ENCODE data around the gene COLEC12.

The COLEC12 gene

DNA sequence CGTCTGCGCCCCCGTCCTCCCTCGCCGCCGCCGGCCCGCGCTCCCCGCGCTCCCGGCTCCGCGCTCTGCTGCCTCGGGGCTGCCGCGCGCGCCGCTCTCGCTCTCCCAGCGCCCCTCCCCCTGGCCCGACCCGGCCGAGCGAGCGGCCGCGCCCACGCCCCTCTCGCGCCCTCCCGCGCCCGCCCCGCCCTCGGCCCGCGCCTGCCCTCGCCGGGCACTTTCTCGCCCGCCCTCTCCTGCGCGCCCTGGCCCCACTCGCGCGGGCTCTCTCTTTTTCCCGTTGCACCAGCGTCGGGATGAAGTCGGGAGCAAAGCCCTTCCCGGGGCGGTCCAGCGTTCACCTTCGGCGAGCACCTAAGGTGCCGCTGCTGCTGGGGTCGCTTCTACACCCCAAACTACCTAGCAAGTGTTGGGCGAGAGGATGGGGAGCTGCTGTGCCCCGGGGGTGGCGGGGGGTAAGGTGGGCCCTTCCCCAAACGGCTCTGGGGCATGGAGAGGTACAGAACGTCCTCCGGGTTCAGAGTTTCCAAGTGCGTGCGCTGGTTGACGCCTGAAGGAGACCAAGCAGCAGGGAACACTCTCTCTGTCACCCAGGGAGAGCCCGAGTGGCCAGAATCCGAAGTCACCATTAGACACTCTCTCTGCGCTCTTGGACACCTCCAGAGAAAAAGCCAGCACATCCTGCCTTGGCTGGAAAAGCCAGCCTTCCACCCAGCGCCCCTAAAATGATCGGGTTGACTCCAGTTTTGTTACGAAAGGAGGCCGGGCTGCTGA lies at the start of gene COLEC12:
COLEC12 (minus strand) TSS at position 70 of the 774 bp plus-strand sequence. CDS start 187 bp downstream, outside the sequence.
- no peak for DNase-seq

DNA sequence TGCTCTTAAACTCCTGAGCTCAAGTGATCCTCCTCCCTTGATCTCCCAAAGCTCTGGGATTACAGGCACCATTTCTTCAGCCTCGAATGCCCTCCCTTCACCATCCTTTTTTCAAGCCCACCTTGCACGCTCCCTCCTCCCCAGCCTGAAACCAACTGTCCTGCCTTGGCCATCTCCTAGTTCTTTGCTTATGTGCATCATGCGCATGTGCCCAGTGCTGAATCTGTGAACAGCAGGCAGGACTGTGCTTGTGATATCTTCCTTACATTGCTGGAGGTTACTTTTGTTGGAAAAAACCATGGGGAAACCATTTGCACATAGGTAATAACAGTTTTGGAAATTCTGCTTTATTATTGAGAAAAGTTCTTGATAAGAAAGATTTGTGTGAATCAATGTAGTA lies 49.5 kb upstream of the COLEC12 start:
- no peak for DNase-seq

DNA sequence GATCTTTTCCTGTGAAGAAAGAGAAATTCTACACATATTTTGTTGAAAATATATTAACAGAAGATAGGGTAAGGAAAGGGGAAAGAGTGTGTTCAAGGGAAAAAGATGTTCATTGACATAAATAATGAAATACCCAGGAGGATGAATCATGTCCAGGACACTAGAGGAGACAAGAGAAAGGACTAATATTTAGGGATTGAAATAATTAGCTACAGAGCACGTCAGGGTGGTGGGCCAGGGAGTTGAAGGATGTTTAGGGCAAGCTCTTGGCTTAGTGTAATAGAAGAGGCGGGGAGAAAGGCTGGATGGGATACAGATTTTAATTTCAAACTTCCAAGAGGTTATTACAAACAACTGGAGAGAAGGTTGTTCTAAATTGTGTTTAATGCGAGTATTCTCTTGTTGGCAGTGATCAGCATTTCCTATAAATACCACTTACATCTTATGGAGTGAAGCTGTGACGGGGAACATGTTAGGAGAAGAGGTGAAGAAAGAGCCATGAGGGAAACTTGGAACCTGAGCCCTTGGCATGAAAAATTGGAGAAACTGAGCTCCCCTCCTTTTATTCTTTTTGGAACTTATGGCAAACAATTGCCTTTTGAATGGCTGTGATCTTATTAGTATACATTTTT lies 43.1 kb upstream of the COLEC12 start:
- no peak for DNase-seq

GRCh38 chr18:533995-534601 lies 33.6 kb upstream of the COLEC12 start:
- no peak for DNase-seq

DNA sequence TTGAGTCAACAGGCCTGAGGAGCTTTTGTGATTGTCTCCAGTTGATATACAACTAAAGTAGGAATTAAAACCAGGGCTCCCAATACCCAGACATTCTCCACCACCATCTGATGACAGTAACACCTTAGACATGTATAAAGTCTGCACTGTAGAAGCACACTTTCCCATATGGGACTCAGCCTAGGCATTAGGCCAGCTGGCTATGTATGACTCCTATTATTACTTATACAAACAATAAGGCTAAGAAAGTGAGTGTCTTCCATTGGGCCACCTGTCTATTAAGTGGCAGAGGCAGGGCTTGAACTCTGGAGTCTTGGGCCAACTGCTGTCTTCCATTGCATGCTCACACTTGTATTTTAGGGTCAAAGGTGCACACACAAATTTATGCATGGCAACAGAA lies 32.1 kb upstream of the COLEC12 start:
- no peak for DNase-seq

- no peak for DNase-seq
These were observed 31.5 kb upstream of the COLEC12 start for GRCh38 chr18:532018-532417.

DNA sequence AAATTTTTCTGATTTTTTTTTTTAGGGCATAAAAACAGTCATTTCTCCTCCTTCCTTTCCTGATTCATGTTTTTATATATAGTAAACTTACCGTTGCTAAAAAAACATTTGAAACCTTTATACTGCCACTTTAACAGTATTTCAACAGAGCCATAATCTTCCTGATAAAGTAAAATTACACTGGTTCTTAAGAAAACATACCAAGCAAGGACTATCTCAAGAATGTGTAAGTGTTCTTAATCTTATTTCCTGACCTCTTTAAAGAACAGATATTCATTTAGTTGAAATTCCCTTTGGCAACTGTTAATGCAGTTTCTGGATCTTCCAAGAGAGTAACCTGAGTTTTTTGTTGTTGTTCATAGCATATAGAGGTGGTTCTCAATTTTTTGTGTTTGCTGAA lies 26.6 kb upstream of the COLEC12 start:
- DNase-seq: no peak

DNA sequence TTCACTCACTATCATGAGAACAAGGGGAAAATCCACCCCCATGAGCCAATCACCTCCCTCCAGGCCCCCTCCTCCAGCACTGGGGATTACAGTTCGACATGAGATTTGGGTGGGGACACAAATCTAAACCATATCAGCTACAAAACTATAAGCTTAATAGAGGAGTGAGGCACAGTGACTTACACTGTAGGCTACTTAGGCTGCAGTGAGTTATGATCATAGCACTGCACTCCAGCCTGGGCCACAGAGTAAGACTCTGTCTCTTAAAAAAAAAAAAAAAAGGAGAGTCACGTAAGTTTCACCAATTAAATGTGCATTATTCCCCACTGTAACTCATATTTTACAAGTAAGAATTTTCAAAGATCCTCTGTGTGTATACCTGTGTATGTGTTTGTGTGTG lies 26.2 kb upstream of the COLEC12 start:
- no peak for DNase-seq

DNA sequence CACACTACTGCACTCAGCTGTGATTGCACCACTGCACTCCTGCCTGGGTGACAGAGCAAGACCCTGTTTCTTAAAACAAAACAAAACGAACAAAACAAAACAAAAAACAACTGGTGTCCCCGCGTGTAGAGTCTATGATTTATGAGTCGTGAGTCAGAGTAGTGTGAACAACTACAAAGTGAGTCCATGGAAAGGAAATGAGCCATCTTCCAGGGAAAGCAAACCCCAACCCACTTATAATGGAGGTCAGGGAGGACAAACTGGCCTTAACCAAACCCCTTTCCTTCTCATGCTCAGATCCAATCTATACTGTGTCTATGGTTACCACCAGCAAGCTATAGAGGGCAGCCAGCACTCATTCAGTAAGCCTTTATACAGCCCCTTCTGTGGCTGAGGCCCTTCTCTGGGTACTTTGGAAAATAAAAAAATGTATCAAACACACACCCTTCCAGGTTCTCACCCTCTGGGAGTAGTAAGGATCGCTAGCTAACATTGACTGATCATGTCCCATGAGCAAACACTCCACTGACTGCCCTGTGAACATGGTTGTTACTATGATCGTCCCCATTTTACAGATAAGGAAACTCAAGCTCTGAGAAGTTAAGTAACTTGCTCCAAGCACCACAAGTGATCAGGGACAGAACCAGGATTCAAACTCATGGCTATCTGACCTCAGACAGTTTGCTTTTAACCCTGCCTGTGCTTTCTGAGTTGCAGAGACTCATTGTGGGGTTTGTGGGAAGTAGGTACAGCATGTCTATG lies 24.7 kb upstream of the COLEC12 start:
- peak in 1 of 6 experiments; percentile 1 for DNase-seq

GRCh38 chr18:524466-524865 lies 24.0 kb upstream of the COLEC12 start:
- DNase-seq: no peak

DNA sequence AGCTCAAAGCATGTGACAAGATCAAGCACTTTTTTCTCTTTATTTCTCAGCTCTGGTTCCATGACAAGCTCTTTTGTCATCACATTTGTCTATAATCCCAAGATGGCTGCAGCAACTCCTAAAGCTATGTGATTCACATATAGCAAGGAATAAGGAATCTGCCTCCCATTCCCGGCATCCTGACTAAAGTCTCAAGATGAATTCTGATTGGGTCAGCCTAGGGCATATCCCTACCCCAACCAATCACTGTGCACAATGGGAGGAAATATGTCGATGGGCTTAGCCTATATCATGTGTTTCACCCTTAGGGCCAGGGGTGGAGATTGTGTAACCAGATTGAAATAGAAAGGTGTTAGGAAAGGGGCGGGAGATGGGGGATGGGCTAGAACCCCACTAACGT lies 23.1 kb upstream of the COLEC12 start:
- no peak for DNase-seq

DNA sequence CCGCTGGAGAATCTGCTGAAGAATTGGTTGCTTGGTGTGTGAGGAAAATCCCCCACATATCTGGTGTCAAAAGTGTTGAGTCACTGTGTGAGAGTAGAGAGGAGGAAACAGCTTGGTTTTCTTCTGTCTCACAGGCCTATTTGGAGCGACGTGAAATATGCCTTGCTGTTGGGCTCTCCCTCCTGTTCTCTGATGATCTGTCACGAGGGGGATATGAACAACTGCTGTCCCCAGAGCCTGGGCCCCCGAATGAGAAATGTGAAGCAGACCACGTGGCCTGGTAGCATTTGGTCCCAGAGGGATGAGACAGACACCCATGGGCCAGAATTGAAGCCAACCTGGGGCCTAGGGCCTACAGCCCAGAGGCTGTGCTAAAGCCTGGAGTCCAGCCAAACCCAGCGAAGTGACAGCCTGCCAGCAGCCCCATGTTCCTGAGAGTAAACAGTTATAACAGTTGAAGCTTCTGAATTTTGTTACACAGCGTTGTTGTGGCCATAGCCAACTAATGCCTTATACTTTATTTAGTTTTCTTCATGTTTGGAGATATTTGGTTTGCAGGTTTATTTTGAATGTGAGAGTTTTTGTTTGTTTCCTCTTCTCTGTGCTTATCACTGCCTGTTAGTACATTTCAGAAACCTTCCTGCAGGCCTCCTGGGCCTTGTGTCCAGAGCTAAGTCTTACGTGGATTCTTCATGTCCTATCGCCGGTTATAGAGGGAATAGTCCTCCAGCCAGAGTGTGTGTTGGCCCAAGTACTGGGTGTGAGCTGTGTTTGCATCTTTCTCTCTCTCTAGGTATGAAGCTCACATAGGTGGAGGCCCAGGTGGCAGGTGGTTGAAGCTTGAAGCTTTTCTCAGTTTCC lies 18.7 kb upstream of the COLEC12 start:
- DNase-seq: no peak

- no peak for DNase-seq
These were observed 17.6 kb upstream of the COLEC12 start for GRCh38 chr18:518081-518480.

GRCh38 chr18:515838-516237 lies 15.3 kb upstream of the COLEC12 start:
- DNase-seq: no peak

- DNase-seq: no peak
These were observed 14.8 kb upstream of the COLEC12 start for GRCh38 chr18:515156-515815.

- no peak for DNase-seq
These were observed 13.5 kb upstream of the COLEC12 start for GRCh38 chr18:513826-514530.

DNA sequence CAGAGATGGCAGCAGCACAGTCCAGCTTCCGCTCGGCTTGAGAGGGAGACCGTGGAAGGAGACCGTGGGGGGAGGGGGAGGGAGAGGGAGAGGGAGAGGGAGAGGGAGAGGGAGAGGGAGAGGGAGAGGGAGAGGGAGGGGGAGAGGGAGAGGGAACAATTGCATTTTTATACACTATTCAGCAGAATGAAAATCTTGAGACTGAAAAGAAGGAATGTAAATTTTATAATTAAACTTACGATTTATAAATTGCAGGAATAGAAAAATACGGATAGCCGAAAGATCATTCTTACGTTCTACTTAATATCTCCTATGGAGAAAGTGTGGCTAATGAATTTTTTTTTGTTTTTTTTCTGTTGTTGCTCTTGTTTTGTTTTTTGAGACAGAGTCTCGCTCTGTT lies 12.5 kb upstream of the COLEC12 start:
- no peak for DNase-seq

- DNase-seq: no peak
These were observed 8.3 kb upstream of the COLEC12 start for GRCh38 chr18:508835-509234.

DNA sequence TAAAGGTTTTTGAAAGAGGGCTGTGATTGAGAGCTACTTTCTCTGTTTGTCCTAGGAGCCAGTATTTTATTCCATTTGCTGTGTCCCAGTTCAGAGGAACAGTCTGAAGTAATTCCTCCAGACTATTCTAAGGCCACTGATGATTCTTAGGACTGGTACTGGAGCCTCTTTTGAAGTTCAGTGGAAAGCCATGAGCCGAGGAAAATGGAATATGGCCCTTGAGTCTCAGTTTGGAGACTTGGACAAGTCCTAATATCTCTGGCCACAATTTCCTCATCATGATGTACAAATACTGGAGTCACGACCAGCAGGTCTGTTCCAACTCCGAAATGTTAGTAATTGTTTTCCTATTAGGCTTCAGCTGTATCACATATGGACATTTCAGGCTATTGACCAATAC lies 7.1 kb upstream of the COLEC12 start:
- no peak for DNase-seq

GRCh38 chr18:506801-507200 lies 6.3 kb upstream of the COLEC12 start:
- DNase-seq: no peak

GRCh38 chr18:506264-506663 lies 5.8 kb upstream of the COLEC12 start:
- DNase-seq: no peak
